Measurements from ENCODE around the gene MED14.

The MED14 gene

GRCh38 chrX:40663078-40663740 lies 72.1 kb downstream of the MED14 start:
- DNase-seq: no peak

- no peak for DNase-seq
Observed at GRCh38 chrX:40661489-40661888, 73.9 kb downstream of the MED14 start.

- no peak for DNase-seq
Observed at GRCh38 chrX:40660381-40660780, 75.0 kb downstream of the MED14 start.

GRCh38 chrX:40653535-40653934 lies 81.8 kb downstream of the MED14 start:
- no peak for DNase-seq

- no peak for DNase-seq
Observed at GRCh38 chrX:40652664-40653063, 82.7 kb downstream of the MED14 start.

GRCh38 chrX:40651620-40652223 lies 83.6 kb downstream of the MED14 start:
- DNase-seq: peak; percentile 78

DNA sequence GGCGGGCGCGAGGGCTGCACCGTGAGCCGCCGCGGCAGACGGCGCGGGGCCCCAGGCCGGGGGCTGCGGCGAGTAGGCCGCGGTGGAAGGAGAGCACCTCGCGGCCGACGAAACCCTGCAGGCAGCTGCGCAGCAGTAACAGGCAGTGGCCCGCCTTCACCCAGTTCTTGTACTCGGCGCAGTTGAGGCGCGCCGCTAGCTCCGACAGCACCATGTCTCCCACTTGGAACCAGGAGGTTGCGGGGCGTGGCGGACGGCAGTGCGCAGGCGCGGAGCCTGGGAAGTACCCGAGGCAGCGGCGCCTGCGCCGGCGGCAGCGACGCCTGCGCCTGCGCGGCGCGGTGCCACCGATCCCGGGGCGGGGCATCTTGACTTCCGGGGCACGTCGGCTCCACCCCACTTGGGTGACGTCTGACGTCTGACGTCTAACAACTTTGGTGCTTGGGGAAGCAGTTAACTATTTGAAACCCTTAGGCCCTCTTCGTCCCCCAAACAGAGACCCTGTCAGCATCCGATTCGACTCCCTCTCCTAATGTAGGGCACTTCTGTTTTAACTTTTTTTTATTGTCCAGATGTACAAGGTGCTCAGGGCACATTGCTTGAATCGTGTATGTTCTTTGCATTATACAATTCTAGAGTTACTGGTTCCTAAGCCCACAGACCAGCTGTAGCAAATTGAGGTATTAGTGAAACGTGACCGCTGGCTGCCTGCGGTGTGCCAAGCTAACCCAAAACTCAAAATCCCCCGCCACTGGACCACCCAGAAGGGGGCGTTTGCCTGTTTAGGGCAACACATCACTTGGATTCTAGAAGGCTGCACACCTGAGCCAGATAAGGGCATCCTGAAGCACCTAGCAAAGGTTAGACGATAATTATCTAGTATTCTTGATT lies 87.8 kb downstream of the MED14 start, which contains the start of gene CXorf38:
CXorf38 (minus strand) TSS at position 255 of the 891 bp plus-strand sequence; CDS start at position 214, 41 bp downstream.
- DNase-seq: peak; percentile 78

GRCh38 chrX:40646489-40647306 lies 88.6 kb downstream of the MED14 start:
- DNase-seq: peak; percentile 6

DNA sequence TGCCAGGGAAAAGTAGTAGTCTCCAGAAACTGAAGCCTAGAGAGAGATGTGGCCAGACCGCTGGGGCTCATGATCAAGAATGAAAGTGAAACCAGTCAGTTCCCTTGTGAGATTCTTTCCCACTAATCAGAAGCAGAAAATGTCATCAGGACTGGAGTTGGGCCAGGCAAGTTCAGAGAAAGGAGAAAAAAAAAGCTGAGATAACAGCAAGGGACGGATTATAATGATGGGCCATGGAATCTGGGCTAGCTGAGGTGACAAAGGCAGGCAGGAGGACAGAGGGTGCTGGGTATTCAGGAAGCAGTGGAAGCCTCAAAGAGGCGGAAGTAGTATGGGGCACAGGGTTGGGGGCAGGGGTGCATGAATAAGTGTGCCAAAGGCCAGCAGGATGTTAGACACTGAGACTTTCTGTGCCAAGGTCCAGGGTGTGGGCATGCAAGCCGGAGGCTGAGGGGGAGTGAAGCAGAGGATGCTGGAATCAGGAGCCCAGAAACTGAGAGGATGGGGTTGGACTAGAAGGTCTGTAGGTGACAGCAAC lies 90.5 kb downstream of the MED14 start:
- no peak for DNase-seq

- no peak for DNase-seq
Observed at GRCh38 chrX:40644176-40644575, 91.2 kb downstream of the MED14 start.

DNA sequence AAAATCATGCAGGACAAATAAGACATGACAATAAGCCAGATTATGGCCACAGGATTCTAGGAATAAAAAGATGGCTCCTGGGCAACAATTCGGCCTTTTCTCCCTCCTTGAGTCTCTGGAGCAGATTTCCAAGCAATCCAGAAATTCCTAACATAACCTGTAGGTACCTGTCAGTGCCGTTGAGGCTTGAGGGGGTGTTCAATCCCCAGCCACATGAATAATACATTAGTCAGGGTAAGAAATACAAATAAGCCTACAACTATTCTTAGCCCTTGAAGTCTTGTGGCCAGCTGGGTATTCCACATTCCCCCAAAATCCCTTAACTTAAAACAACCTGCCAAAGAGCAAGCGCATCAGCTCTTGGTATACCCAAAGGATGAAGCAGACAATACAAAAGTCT lies 97.7 kb downstream of the MED14 start:
- no peak for DNase-seq

- no peak for DNase-seq
Observed at GRCh38 chrX:40632199-40632598, 103.1 kb downstream of the MED14 start.

DNA sequence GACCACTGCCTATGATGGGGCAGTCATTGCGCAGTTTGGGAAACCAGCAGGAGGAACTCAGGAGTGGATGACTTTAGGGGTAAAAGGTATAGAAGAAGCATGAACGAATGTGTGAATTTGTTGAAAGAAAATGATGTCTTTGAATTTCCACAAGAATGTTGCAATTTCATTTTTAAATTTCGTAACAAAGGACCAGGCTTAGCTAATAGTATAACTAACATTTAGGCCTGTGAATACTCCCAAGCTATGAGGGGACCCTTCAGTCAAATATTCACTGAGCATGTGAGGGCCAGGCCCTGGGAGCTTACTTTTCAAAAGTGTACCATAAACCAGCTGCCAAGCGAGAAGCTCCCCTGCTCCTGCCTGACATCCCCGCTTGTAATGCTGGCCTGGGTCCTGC lies 106.8 kb downstream of the MED14 start:
- no peak for DNase-seq

GRCh38 chrX:40625294-40625693 lies 110.0 kb downstream of the MED14 start:
- no peak for DNase-seq

DNA sequence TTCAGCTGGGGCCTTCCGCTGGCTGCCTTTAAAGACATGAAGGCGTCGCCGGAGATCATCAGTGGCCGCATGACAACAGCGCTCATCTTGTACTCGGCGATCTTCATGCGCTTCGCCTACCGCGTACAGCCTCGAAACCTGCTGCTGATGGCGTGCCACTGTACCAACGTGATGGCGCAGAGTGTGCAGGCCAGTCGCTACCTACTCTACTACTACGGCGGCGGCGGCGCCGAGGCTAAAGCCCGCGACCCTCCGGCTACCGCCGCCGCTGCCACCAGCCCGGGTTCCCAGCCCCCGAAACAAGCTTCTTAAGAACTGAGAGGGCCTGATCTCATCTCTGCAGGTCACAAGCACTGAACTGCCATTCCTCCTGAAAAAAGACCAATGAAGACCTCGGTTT lies 111.7 kb downstream of the MED14 start:
- DNase-seq: no peak

DNA sequence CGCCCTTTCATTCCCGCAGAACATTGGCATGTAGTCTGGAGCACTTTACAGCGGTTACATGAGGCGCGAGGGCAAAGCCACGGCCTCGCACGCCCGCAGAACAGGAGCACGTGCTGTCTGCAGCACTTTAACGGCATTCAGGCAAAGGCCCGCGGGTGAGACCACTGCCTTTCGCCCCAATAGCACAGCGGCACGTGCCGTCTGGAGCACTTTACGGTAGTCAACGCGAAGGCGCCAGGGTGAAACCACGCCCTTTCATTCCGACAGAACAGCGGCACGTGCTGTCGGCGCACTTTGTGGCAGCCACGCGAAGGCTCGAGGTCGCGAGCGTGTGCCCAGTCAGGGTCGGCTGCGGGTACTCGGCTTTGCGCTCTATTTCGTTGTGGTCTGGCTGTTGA lies 112.2 kb downstream of the MED14 start, which contains the start of gene MPC1L:
MPC1L (plus strand) TSS at position 290 of the 398 bp plus-strand sequence. CDS start 138 bp downstream, outside the sequence.
- DNase-seq: no peak

DNA sequence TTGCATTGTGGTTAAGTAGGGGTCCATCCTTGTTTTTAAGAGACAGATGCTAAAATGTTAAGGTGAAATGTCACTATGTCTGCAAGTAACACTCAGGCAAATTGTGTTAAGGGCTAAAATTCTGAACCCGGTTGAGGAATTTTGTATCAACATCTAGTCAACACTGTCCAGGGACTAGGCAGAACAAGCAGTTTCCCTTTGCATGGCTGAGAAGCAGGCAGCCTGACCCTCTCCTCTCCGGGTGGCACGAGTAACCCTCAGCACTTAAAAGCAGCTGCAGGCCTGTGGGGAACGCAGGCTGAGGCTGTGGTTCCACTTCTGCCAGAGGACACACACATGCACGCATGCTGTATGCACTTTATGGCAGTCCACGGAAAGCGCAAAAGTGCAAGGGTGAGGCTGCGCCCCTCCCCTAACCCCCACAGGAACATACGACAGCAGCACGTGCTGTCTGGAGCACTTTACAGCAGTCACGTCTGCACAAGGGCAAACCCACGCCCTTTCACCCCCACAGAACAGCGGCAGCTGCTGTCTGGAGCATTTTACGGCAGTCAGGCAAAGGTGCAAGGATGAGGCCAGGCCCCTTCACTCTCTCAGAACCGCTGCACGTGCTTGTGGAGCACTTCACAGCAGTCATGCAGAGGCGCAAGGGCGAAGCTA lies 112.7 kb downstream of the MED14 start:
- DNase-seq: no peak

DNA sequence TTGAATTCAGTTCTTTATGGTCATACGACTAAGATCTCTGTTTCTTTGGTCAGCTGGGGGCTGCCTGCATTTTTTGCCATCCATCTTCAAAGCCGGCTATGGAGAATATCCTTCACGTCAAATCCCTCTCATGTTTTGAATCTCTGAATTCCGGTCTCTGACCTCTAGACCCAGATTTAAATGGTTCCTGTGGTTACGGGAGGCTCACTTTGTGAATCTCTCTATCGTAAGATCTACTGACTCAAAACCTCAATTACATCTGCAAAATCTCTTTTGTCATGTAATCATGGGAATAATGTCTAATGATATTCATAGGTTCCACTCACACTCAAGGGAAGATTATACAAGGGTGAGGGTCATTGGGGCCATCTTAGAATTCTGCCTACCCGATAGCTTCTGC lies 117.8 kb downstream of the MED14 start:
- no peak for DNase-seq

- no peak for DNase-seq
Observed at GRCh38 chrX:40615976-40616375, 119.4 kb downstream of the MED14 start.

- DNase-seq: no peak
Observed at GRCh38 chrX:40612511-40612910, 122.8 kb downstream of the MED14 start.

DNA sequence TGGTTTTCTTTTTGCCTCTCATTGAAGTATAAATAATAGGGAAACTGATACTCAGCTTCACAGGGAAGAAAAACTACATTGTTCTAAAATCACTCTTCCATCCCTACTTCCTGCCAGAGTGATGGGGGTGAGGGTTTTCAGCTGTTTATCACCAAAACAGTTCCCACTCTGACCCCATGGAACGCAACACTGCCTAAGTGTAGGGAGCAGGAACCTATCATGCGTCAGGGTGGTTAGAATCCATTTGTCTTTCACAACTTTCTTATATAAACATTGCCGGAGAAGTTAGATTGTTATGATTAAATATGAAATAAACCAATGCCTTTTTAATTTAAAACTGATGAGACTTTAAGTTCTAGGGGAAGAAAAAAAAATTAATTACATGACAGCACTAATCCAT lies 128.0 kb downstream of the MED14 start:
- DNase-seq: no peak

- DNase-seq: no peak
Observed at GRCh38 chrX:40603446-40603845, 131.9 kb downstream of the MED14 start.
